Fibroblast of upper back skin (primary cell): Measurements from ENCODE around the gene KCNIP1.
A peak's percentile ranks its signal among the peaks of the same experiment; 100 is the strongest.

Experiments used
- DNase-seq: peaks from one replicate; pipeline ENCODE4 v3.0.0-alpha.2; 2013

Gene KCNIP1

DNA sequence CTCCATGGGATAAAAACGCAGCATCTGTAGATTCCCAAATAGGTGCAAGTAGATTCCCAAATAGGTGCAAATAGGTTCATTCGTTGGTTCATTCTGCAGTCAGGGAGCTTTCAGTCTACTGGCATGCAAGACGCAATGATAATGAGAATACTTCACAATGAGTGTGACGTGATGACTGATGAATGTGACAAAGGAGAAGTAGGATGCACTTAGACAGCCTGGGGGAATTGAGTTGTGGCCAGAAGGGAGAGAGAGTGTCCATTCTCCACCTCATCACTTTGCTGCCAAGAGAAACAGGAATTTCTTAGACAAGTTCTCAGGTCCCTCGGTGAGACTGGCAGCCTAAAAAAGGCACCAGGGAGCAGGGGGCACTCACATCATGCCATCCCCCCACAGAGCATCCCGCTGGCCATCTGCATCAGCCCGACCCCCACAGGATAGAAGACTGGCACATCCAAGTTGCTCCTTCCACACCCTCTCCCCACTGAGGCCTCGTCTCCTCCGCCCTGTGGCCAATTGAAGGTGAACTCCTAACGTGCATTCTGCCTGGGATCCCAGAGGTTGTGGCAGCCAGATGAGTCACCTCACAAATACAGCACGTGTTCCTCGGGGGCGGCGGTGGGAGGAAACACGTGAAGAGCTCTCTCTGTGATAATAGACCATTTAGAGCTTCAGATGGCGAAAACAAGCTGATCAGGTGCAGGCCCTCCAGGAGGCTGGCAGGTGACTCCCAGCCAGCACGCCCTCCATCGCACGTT is 19.9 kb upstream of the KCNIP1 start:
- peak; percentile 33 for DNase-seq

- no peak for DNase-seq
Measured at GRCh38 chr5:170484459-170484831, 19.4 kb upstream of the KCNIP1 start.

DNA sequence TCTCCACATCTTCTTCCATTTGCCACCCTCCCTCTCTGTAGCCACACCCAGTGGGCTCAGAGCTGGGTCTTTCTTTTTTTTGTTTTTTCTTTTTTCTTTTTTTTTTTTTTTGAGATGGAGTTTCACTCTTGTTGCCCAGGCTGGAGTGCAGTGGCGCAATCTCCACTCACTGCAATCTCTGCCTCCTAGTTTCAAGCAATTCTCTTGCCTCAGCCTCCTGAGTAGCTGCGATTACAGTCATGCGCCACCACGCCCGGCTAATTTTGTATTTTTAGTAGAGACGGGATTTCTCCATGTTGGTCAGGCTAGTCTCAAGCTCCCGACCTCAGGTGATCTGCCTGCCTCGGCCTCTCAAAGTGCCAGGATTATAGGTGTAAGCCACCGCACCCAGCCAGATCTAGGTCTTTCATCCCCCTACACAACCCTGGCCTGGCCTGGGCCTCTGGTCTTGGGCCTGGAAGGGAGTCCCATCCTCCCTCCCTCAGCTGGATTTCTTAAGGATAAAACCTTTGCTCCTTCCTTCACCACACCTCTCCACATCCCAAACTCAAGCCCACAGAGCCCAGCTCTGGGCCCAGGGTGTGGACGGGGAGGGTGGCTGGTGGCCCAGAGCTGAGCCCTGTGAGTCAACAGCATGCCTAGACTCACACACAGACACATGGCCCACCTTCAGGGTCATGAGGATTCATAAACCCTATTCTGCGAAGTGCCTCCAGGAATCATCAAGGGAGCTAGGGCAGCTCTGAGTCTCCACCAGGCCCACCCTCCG is 18.8 kb upstream of the KCNIP1 start:
- no peak for DNase-seq

GRCh38 chr5:170485616-170485911 is 18.3 kb upstream of the KCNIP1 start:
- DNase-seq = no peak

DNA sequence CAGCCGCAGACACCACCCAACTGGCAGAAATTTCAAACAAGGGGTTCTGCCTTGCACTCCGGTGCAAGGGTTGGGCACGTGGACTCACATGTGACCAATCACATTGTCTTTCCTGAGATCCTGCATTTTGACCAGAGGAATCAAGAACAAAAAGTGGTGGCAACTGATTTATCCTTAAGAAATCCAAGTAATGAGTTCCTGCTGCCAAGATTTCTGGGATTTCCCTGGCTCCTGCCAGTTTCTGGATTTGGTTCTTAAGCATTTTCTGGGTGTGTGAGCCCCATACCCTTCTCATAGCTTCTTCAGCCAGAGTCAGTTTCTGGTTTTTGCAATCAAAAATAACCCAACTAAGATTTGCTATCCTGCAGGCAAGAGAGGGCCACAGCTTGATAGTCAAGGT is 17.4 kb upstream of the KCNIP1 start:
- DNase-seq = peak; percentile 41

- no peak for DNase-seq
Measured at GRCh38 chr5:170488570-170488969, 15.2 kb upstream of the KCNIP1 start.

DNA sequence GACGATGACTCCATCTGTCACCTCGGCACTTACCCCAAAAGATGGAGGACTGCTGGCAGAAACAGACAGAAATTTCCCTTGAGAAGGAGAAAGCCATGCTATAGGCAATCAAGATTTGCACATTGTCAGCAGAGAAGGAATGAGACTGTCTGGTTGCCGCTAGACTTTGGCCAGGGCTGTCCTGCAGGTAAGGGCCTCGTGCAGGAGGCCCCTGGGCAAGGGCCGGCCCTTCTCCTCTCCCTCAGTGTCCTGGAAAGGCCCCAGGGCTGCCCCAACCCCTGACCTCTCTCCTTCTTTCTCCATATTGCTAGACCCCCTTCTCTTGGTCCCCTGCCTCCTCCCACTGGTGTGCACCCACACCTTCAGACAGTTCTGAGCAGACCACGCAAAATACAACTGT is 14.6 kb upstream of the KCNIP1 start:
- no peak for DNase-seq

DNA sequence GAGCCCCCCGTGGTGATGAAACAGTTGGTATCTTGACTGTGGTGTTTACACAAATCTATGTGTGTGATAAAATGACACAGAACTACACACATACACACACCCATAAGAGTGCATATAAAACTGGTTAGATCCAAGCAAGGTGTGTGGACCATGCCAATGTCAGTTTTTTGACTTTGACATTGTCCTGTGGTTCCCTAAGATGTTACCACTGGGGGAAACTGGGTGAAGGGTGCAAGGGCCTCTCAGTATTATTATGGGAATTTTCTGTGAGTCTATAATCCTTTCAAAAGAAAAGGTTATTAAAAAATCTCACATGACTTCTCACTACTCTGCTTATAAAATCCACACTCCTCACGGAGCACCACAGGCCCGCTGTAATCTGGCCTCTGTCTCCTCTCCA is 13.4 kb upstream of the KCNIP1 start:
- no peak for DNase-seq

DNA sequence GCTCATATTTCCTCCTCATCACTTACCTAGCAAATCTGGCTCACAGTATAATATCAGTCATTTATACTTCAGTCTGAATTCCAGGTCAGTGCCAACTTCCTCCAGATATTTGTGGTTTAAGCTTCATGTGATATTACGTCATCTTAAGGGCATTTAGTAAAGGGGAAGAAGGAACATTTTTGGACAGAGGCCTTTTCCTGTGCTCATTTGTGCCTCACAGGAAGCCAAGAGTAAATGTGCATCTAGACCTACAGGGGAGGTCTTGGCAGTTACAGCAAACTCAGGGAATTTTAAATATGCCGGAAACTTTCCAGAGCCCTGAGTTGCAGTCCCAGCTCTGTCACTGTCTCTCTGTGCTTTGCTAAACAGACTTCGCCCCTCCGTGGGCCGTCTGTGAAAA is 12.3 kb upstream of the KCNIP1 start:
- peak; percentile 97 for DNase-seq

- DNase-seq = no peak
Measured at GRCh38 chr5:170493028-170493820, 10.6 kb upstream of the KCNIP1 start.

- DNase-seq = no peak
Measured at GRCh38 chr5:170494041-170494440, 9.8 kb upstream of the KCNIP1 start.

DNA sequence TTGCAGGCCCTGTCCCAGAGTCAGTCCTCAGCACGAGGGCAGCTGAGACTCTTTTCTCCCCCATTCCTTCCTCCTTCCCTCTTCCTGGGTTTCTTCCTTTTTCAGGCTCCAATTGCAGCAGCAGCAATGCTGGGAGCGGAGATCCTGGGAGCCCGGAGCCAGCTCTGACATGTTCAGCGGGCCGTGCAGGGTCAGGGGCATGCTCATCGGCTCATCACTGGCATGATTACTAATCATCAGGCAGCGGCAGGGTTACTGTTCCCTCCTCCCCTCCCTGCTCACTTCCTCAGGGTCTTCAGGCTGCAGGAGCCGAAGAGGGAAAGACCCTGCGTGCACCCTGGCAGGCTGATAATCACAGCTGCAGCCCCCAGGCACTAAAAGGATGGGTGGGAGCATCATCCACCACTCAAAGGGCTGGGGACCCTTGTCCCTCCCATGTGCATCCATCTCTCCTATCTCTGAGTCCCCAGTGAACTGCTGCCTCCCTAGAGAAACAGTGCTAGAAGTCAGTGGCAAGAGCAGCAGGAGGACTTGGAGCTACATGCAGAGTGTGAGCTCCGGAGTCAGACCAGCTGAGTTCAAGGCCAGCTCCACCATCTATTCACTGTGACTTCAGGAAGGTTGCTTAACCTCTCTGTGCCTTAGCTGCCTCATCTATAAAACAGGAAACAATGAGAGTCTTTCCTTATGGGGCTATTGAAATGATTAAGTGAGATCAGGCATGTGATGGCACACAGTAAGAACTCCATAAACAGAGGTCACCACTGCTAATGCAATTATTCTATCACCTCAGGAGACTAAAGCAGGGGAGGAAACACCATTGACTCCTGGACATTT is 7.8 kb upstream of the KCNIP1 start:
- no peak for DNase-seq

- no peak for DNase-seq
Measured at GRCh38 chr5:170496662-170497028, 7.2 kb upstream of the KCNIP1 start.

- DNase-seq = no peak
Measured at GRCh38 chr5:170497311-170498038, 6.3 kb upstream of the KCNIP1 start.

- DNase-seq = no peak
Measured at GRCh38 chr5:170498811-170499351, 4.9 kb upstream of the KCNIP1 start.

GRCh38 chr5:170499621-170500020 is 4.2 kb upstream of the KCNIP1 start:
- DNase-seq = no peak

DNA sequence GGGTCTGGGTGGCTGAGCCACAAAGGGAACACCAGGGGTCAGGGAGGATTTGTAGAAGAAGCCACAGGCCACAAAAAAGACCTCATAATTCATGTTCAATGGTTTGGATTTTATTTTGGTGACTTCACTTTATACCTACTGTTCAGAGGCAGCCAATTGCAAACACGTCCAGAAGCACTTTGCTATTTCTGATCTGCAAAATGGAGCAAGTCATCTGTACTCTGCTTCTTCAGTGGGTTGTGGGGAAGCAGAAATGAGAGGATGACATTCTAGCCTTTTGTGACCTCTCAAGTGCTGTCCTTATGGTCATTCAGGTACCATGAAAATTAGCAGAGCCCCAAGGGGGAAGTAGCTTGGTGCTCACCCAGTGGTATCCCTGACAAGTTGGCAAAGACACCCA is 2.5 kb upstream of the KCNIP1 start:
- DNase-seq = no peak

DNA sequence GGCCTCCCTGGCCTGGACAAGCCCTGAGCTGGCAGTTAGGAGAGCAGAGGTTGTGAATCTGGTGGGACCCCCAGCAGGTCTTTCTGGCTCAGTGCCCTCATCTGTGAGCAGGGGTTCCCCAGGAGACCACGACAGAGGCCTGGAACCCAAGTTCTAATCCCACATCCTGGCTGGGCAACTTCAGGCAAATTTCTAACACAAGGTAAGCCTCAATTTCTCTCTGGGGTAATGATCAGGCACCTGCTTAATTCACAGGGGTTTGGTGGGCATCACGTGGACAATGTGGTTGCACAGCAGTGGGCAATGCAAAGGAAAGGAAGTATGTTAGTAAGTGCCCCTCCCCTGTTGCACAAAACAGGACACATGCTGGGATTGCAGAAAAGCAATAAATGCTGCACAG is 1.9 kb upstream of the KCNIP1 start:
- no peak for DNase-seq

DNA sequence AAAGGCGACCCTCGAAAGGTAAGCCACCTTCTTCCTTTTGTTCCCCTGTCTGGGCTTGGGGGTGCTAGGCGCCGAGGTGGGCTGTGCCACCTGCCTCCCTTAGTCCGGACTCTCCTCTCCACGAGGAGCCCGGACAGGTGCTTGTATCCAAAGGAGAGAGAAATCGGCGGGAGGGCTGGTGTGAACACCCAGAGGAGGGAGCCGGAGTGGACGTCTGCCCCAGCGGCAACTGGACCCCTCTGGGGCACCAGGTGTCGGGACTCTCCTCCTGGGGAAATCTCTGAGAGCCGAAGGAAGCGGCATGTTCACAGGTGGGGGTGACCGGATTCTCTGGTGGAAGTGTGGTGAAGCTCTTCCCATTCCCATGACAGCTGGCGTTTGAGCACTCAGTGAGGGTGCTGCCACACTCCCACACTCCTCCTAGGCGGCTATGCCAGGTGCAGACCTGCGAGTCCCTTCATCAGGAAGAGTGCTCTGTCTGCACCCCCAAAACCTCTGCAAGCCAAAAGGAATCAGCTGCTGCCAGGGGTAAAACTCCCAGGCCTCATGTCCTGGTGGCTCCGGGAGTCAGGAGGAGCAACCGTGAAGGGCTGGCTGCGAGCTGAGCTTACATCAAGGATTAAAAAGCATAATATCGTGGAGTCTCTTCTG is 921 bp downstream of the KCNIP1 start:
- DNase-seq = no peak

DNA sequence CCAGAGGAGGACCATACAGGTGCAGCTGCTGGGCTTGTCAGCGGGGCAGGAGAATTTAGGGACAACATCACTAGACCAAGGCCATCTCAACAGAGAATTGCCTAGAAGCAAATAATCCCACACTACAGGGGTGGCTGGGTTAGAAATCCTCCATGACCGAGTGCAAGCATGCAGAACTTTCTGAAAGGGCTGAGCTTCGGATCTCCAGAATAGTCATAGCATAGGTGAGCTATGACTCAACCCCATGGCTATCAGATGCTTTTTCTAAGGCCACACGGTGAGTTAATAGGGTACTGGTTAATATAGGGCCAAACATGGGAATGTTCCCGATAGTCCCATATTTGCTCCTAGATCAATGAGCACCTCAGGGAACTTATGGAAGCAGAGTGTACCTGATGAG is 4.2 kb downstream of the KCNIP1 start:
- no peak for DNase-seq

DNA sequence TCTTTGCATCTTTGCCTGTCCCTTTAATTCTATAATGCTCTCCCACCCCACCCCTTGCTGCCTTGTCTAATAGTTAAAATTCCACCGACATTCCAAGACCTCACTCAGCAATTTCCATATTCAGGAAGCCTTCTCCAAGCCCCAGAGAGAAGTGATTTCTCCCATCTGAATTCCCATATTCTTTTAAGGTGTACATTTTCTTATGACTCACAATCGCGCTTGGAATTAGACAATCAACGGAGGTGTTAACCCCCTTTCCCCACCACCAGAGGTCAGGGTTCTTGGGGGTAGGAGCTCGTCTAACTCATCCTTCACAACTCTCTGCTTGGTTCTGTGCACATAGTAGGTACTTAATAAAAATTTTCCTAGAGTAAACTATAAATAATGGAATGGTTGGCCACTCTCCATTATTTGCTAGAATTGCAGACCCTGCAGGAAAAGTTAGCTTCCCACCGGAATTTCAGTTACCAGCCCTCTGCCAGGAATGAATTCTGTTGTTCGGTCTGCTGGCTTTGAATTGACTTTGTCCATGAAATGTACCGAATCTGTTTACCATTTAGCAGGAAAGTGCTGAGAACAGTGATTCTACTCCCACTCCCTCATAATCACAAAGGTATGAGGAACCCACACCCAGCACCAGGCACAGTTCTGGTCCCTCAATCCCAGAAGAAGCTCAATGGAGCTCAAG is 5.0 kb downstream of the KCNIP1 start:
- peak; percentile 57 for DNase-seq
